Endothelial cell of umbilical vein (primary cell): ENCODE measurements around the gene ANKRD13D. TPM values are rescaled to one million over a fixed set of nuclear protein-coding genes. Genes with fewer than 3 reads are reported as not detected.

Source experiments
- BruUV-seq: library from RNA; stranded (reverse); fragments of 400-500 nt; replicated peaks from 2 replicates; lab custom pipeline; 2021; lab: Mats Ljungman, UMichigan
- CTCF ChIA-PET: fragments of 300-600, 350-600 bp; sonication (Branson Sonifier 250); formaldehyde crosslinking; loops from one replicate; lab custom pipeline; 2021; ENCODE audit warnings: antibody characterized with exemption, inconsistent platforms; lab: Charles Lee
- POLR2A ChIA-PET: fragments of 300-600, 350-600 bp; sonication (Branson Sonifier 250); formaldehyde crosslinking; loops from one replicate; lab custom pipeline; 2021; ENCODE audit warnings: antibody characterized with exemption, inconsistent platforms; lab: Charles Lee
- DNase-seq: peaks from one replicate; pipeline ENCODE4 v3.0.0-alpha.2; 2011; ENCODE audit warnings: low read depth, low spot score
- FAIRE-seq: peaks from 2 replicates; lab custom pipeline; 2011; peaks lifted over from hg19 to GRCh38; lab: Jason Lieb, UNC
- H2AFZ ChIP-seq: 2 replicates; pipeline ENCODE4 v1.6.0; 2012; ENCODE audit warnings: low read depth, low read length, control low read depth, inconsistent platforms
- H3K27ac ChIP-seq: 2 replicates; pipeline ENCODE4 v1.5.1; 2011; ENCODE audit warnings: low read depth, mild to moderate bottlenecking, control low read depth, low read length, moderate library complexity; ENCODE audit not compliant: insufficient read depth
- H3K27me3 ChIP-seq, 2 experiments: 2 replicates each; pipeline versions ENCODE4 v1.6.0 to v1.6.1; 2011; ENCODE audit warnings: low read length in 2 of 2, mixed read lengths in 1 of 2; ENCODE audit not compliant: control insufficient read depth in 2 of 2, insufficient read depth in 2 of 2
- H3K36me3 ChIP-seq, 2 experiments: 2 replicates in 1 of 2; 3 replicates in 1 of 2; pipeline ENCODE4 v1.5.1; 2011; ENCODE audit warnings: low read length in 2 of 2, mild to moderate bottlenecking in 1 of 2, moderate library complexity in 1 of 2; ENCODE audit not compliant: control insufficient read depth in 2 of 2, insufficient read depth in 2 of 2; ENCODE audit errors: extremely low read depth in 1 of 2
- H3K4me1 ChIP-seq: 3 replicates; pipeline ENCODE4 v1.5.1; 2011; ENCODE audit warnings: mild to moderate bottlenecking, low read length; ENCODE audit not compliant: control insufficient read depth, insufficient read depth; ENCODE audit errors: extremely low read depth
- H3K4me2 ChIP-seq: 2 replicates; pipeline ENCODE4 v1.6.1; 2011; ENCODE audit warnings: low read length, control low read depth, mixed read lengths; ENCODE audit not compliant: insufficient read depth
- H3K4me3 ChIP-seq, 3 experiments: fragments of 200-600 bp in 1 of 3; sonication (generic), shearing (Covaris generic) in 1 of 3; replicated peaks in 1 of 3; 2 replicates each; pipeline ENCODE4 v1.5.1; 2011 to 2016; ENCODE audit warnings: control low read depth in 3 of 3, low read length in 3 of 3, mild to moderate bottlenecking in 2 of 3, inconsistent platforms in 1 of 3, low read depth in 1 of 3, moderate library complexity in 1 of 3; ENCODE audit not compliant: insufficient read depth in 1 of 3
- H3K79me2 ChIP-seq: 2 replicates; pipeline ENCODE4 v1.6.0; 2012; ENCODE audit warnings: low read length, inconsistent platforms; ENCODE audit not compliant: control insufficient read depth, insufficient read depth
- H3K9ac ChIP-seq: replicated peaks from 2 replicates; pipeline ENCODE3; 2011; ENCODE audit warnings: low read length, control low read depth; ENCODE audit not compliant: insufficient read depth; ENCODE audit errors: extremely low read depth
- H3K9me1 ChIP-seq: replicated peaks from 3 replicates; pipeline ENCODE4 v1.6.0; 2011; ENCODE audit warnings: mild to moderate bottlenecking, low read length; ENCODE audit not compliant: control insufficient read depth, insufficient read depth; ENCODE audit errors: extremely low read depth
- H3K9me3 ChIP-seq: replicated peaks from 2 replicates; pipeline ENCODE4 v1.5.1; 2012; ENCODE audit warnings: low read length, inconsistent platforms; ENCODE audit not compliant: control insufficient read depth, insufficient read depth
- H4K20me1 ChIP-seq: replicated peaks from 2 replicates; pipeline ENCODE3; 2011; ENCODE audit warnings: mild to moderate bottlenecking, low read length; ENCODE audit not compliant: control insufficient read depth, insufficient read depth; ENCODE audit errors: extremely low read depth
- CTCF ChIP-seq, 2 donors: IDR thresholded peaks; 1 replicate in 1 of 2; 2 replicates in 1 of 2; pipeline ENCODE4 v1.5.1; 2011; ENCODE audit warnings: low read length in 2 of 2, mild to moderate bottlenecking in 2 of 2, moderate library complexity in 2 of 2, control low read depth in 1 of 2, inconsistent platforms in 1 of 2, low read depth in 1 of 2; ENCODE audit not compliant: insufficient read depth in 1 of 2; ENCODE audit errors: extremely low read depth in 1 of 2
- EZH2 ChIP-seq: IDR thresholded peaks from 2 replicates; pipeline ENCODE4 v1.6.1; 2012; ENCODE audit warnings: borderline replicate concordance, low read depth, mild to moderate bottlenecking, moderate library complexity, low read length, inconsistent platforms; ENCODE audit not compliant: severe bottlenecking
- FOS ChIP-seq: IDR thresholded peaks from 2 replicates; pipeline ENCODE4 v1.6.1; 2011; ENCODE audit warnings: mild to moderate bottlenecking, low read length, moderate library complexity, borderline replicate concordance; ENCODE audit not compliant: insufficient read depth
- GATA2 ChIP-seq: IDR thresholded peaks from 2 replicates; pipeline ENCODE4 v1.7.0; 2011; ENCODE audit warnings: low read depth, mild to moderate bottlenecking, moderate library complexity, mixed read lengths, low read length; ENCODE audit not compliant: insufficient read length, insufficient read depth
- JUN ChIP-seq: IDR thresholded peaks from 2 replicates; pipeline ENCODE4 v1.6.1; 2011; ENCODE audit warnings: borderline replicate concordance, low read depth; ENCODE audit not compliant: insufficient read length, insufficient read depth
- MYC ChIP-seq: IDR thresholded peaks from one replicate; pipeline ENCODE4 v1.6.1; 2011; ENCODE audit warnings: mild to moderate bottlenecking, low read depth, low read length
- POLR2A ChIP-seq: IDR thresholded peaks from 2 replicates; pipeline ENCODE4 v1.6.1; 2012; ENCODE audit warnings: low read depth, mild to moderate bottlenecking, control low read depth, low read length
- POLR2AphosphoS5 ChIP-seq: IDR thresholded peaks from 2 replicates; pipeline ENCODE4 v1.6.1; 2012; ENCODE audit warnings: low read depth, mild to moderate bottlenecking, control low read depth, low read length, moderate library complexity; ENCODE audit not compliant: insufficient read depth
- dilution Hi-C: fragments of 300-500 bp; cut with MboI; formaldehyde crosslinking; loops from one replicate; pipeline ENCODE4 v1.15.0; 2019; ENCODE audit warnings: low sequenced_read_pairs; ENCODE audit not compliant: extremely low pct_ligation_motif_present
- intact Hi-C: fragments of 100-400 bp; cut with micrococcal nuclease; formaldehyde crosslinking; loops from one replicate; pipeline ENCODE4 v1.10.0; 2022
- polyA plus RNA-seq, 4 experiments: library from polyadenylated mRNA; depleted of rRNA in 3 of 4; stranded (reverse) in 3 of 4; unstranded in 1 of 4; fragments of >200 nt; gene quantifications; 2 replicates each; pipeline versions ENCODE4 v1.2.1 to v1.2.3, GENCODE V29; 2011 to 2012; ENCODE audit warnings: missing spikeins in 1 of 4
- total RNA-seq: library from RNA; stranded (reverse); gene quantifications from 2 replicates; pipeline ENCODE4 v1.2.3, GENCODE V29; 2021
- TF ChIP-seq, protein P1 (sequence below): IDR thresholded peaks from 2 replicates; pipeline ENCODE4 v1.6.1; 2011; ENCODE audit not compliant: insufficient read depth, insufficient read length

ANKRD13D gene
- total and polyA plus RNA-seq, 2 donors (not counting 3 experiments of a cell fraction or from before 2014, with no cell fraction given), result 43.5 to 57.5 TPM

DNA sequence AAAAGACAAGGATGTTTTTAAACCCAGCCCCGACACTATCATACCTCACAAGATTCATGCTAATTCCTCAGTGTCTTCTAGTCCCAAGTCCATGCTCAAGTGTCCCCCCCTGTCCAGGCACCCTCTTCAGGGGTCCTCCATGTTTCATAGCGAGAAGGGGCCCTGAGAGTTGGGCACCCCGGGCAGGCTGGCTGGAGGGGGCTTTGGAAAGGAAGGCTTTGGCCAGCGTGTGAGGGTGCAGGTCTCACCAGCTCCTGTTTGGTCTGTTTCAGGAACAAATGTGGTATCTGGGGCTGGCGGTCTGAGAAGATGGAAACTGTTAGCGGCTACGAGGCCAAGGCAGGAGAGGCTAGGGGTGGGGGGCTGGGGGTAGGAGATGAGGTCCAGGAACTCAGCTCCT, 9.7 kb downstream of the ANKRD13D start:
- CTCF ChIA-PET, result interaction anchor here (1.2 to 1.8 kb wide), 2 partner anchors 18 to 37 kb away, joined by 3 to 4 read pairs; no protein-coding TSS in a partner anchor
- H3K36me3 ChIP-seq, result peaks cover 3 to 27% of the 10 kb centered on the region in 2 experiments
- H3K27ac ChIP-seq, result no peak overlapping the region
- TF ChIP-seq EZH2, result no peak
- no peak for TF ChIP-seq GATA2
- TF ChIP-seq MYC, result no peak
- TF ChIP-seq FOS, result no peak
- no peak for TF ChIP-seq JUN
- TF ChIP-seq, protein P1, sequence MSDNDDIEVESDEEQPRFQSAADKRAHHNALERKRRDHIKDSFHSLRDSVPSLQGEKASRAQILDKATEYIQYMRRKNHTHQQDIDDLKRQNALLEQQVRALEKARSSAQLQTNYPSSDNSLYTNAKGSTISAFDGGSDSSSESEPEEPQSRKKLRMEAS, result no peak
- no peak for TF ChIP-seq CTCF (IDR thresholded peaks at IDR 0.05; ENCODE audit: extremely low read depth in 1 of 2, insufficient read depth in 1 of 2, low read depth in 1 of 2, low read length in 2 of 2)
- TF ChIP-seq POLR2AphosphoS5, result no peak
- TF ChIP-seq POLR2A, result no peak
- no peak overlapping the region for H3K4me2 ChIP-seq
- peaks cover 14% of the 10 kb centered on the region for H3K79me2 ChIP-seq
- no peaks in the 10 kb centered on the region for H3K4me1 ChIP-seq
- no peaks in the 10 kb centered on the region for H3K27me3 ChIP-seq
- dilution Hi-C loops, result no loop called here
- no peak overlapping the region for H3K4me3 ChIP-seq
- POLR2A ChIA-PET, result no interaction called here
- no peak for FAIRE-seq
- no peak overlapping the region for H2AFZ ChIP-seq
- no TSS peak for BruUV-seq
- DNase-seq, result no peak
- H4K20me1 ChIP-seq, result no peaks in the 10 kb centered on the region
- no peaks in the 10 kb centered on the region for H3K9me3 ChIP-seq
- no peak overlapping the region for H3K9ac ChIP-seq
- intact Hi-C loops, result no loop called here
- H3K9me1 ChIP-seq, result no peaks in the 10 kb centered on the region
